T-helper 1 cell treated with Interleukin-12 subunit alpha and Interleukin-12 subunit beta and Interleukin-4 antibody, amounts not matched to agents 30 μg/mL and 1 μg/mL, for 36 hours (primary cell): ENCODE results near the gene ANKFY1.
A peak's percentile ranks its signal among the peaks of the same experiment; 100 is the strongest.

ENCODE experiments used
- H3K27ac Mint-ChIP-seq: one replicate; pipeline ENCODE4 v1.8.0; 2021; ENCODE audit warnings: mild to moderate bottlenecking, mixed read lengths
- H3K27me3 Mint-ChIP-seq: one replicate; pipeline ENCODE4 v1.8.0; 2021; ENCODE audit warnings: low read depth, mixed read lengths
- H3K36me3 Mint-ChIP-seq: one replicate; pipeline ENCODE4 v1.8.0; 2021; ENCODE audit warnings: low read depth, mixed read lengths
- H3K4me1 Mint-ChIP-seq: one replicate; pipeline ENCODE4 v1.8.0; 2021; ENCODE audit warnings: low read depth, mixed read lengths
- H3K4me3 Mint-ChIP-seq: one replicate; pipeline ENCODE4 v1.8.0; 2021; ENCODE audit warnings: mild to moderate bottlenecking, moderate library complexity, mixed read lengths
- H3K9me3 Mint-ChIP-seq: one replicate; pipeline ENCODE4 v1.8.0; 2021; ENCODE audit warnings: mixed read lengths

ANKFY1 gene

GRCh38 chr17:4263282-4264215 is at the start of gene ANKFY1:
ANKFY1 (minus strand) TSS chr17:4263979; CDS start chr17:4263941, 38 bp downstream.
- Mint-ChIP-seq H3K4me3 (peak within 1 kb of the TSS; percentile 93), H3K27ac (peak within 1 kb of the TSS; percentile 92), H3K36me3 (peaks cover 25% of the 10 kb centered on the region), H3K4me1 (peaks cover 32% of the 10 kb centered on the region), H3K9me3 (peaks cover 5% of the 10 kb centered on the region), H3K27me3 (no peaks in the 10 kb centered on the region)

GRCh38 chr17:4310354-4311060 is 46.7 kb upstream of the ANKFY1 start:
- Mint-ChIP-seq H3K4me3 (no peak overlapping the region), H3K36me3 (no peaks in the 10 kb centered on the region)

GRCh38 chr17:4309897-4310296 is 46.1 kb upstream of the ANKFY1 start:
- no peak overlapping the region for H3K27ac Mint-ChIP-seq
- H3K27me3 Mint-ChIP-seq, result no peaks in the 10 kb centered on the region
- no peaks in the 10 kb centered on the region for H3K9me3 Mint-ChIP-seq
- H3K4me3 Mint-ChIP-seq, result no peak overlapping the region
- no peaks in the 10 kb centered on the region for H3K36me3 Mint-ChIP-seq
- H3K4me1 Mint-ChIP-seq, result peaks cover 39% of the 10 kb centered on the region

More at GRCh38 chr17:4310354-4311060, 46.7 kb upstream of the ANKFY1 start:
- Mint-ChIP-seq H3K4me1 (peaks cover 40% of the 10 kb centered on the region), H3K27ac (no peak overlapping the region), H3K27me3 (no peaks in the 10 kb centered on the region), H3K9me3 (no peaks in the 10 kb centered on the region)

- H3K27me3 Mint-ChIP-seq, result no peaks in the 10 kb centered on the region
- H3K4me3 Mint-ChIP-seq, result no peak overlapping the region
- H3K4me1 Mint-ChIP-seq, result peaks cover 23% of the 10 kb centered on the region
- no peaks in the 10 kb centered on the region for H3K36me3 Mint-ChIP-seq
- H3K27ac Mint-ChIP-seq, result no peak overlapping the region
- H3K9me3 Mint-ChIP-seq, result no peaks in the 10 kb centered on the region
Observed at GRCh38 chr17:4307179-4307930, 43.6 kb upstream of the ANKFY1 start.

- Mint-ChIP-seq H3K4me3 (no peak overlapping the region), H3K27ac (peak overlapping the region; percentile 39), H3K9me3 (no peaks in the 10 kb centered on the region), H3K4me1 (peaks cover 22% of the 10 kb centered on the region), H3K36me3 (peaks cover 2% of the 10 kb centered on the region), H3K27me3 (no peaks in the 10 kb centered on the region)
Observed at GRCh38 chr17:4305224-4305623, 41.4 kb upstream of the ANKFY1 start.

GRCh38 chr17:4304417-4305027 is 40.7 kb upstream of the ANKFY1 start:
- peaks cover 2% of the 10 kb centered on the region for H3K36me3 Mint-ChIP-seq
- H3K4me1 Mint-ChIP-seq, result peaks cover 18% of the 10 kb centered on the region
- no peaks in the 10 kb centered on the region for H3K9me3 Mint-ChIP-seq
- H3K27ac Mint-ChIP-seq, result no peak overlapping the region
- no peaks in the 10 kb centered on the region for H3K27me3 Mint-ChIP-seq
- H3K4me3 Mint-ChIP-seq, result no peak overlapping the region

- peaks cover 5% of the 10 kb centered on the region for H3K36me3 Mint-ChIP-seq
Observed at GRCh38 chr17:4301066-4301465, 37.3 kb upstream of the ANKFY1 start.

GRCh38 chr17:4297351-4297750 is 33.6 kb upstream of the ANKFY1 start:
- Mint-ChIP-seq H3K9me3 (no peaks in the 10 kb centered on the region), H3K27ac (no peak overlapping the region), H3K4me1 (peaks cover 8% of the 10 kb centered on the region), H3K27me3 (no peaks in the 10 kb centered on the region), H3K4me3 (no peak overlapping the region), H3K36me3 (peaks cover 8% of the 10 kb centered on the region)

More at GRCh38 chr17:4301066-4301465, 37.3 kb upstream of the ANKFY1 start:
- no peaks in the 10 kb centered on the region for H3K27me3 Mint-ChIP-seq
- H3K27ac Mint-ChIP-seq, result no peak overlapping the region
- no peaks in the 10 kb centered on the region for H3K9me3 Mint-ChIP-seq
- no peak overlapping the region for H3K4me3 Mint-ChIP-seq
- H3K4me1 Mint-ChIP-seq, result peaks cover 10% of the 10 kb centered on the region

- Mint-ChIP-seq H3K27ac (no peak overlapping the region), H3K27me3 (no peaks in the 10 kb centered on the region), H3K36me3 (peaks cover 9% of the 10 kb centered on the region)
Observed at GRCh38 chr17:4295686-4296085, 31.9 kb upstream of the ANKFY1 start.

GRCh38 chr17:4293572-4293971 is 29.8 kb upstream of the ANKFY1 start:
- Mint-ChIP-seq H3K27ac (no peak overlapping the region), H3K4me1 (peaks cover 7% of the 10 kb centered on the region), H3K4me3 (no peak overlapping the region), H3K27me3 (no peaks in the 10 kb centered on the region), H3K36me3 (peaks cover 15% of the 10 kb centered on the region), H3K9me3 (no peaks in the 10 kb centered on the region)

More at GRCh38 chr17:4295686-4296085, 31.9 kb upstream of the ANKFY1 start:
- no peak overlapping the region for H3K4me3 Mint-ChIP-seq
- no peaks in the 10 kb centered on the region for H3K9me3 Mint-ChIP-seq
- peaks cover 7% of the 10 kb centered on the region for H3K4me1 Mint-ChIP-seq

- H3K4me3 Mint-ChIP-seq, result no peak overlapping the region
- H3K4me1 Mint-ChIP-seq, result no peaks in the 10 kb centered on the region
- peaks cover 21% of the 10 kb centered on the region for H3K36me3 Mint-ChIP-seq
- H3K27ac Mint-ChIP-seq, result no peak overlapping the region
- no peaks in the 10 kb centered on the region for H3K9me3 Mint-ChIP-seq
- H3K27me3 Mint-ChIP-seq, result no peaks in the 10 kb centered on the region
Observed at GRCh38 chr17:4287710-4288109, 23.9 kb upstream of the ANKFY1 start.

- Mint-ChIP-seq H3K27me3 (no peaks in the 10 kb centered on the region), H3K9me3 (no peaks in the 10 kb centered on the region), H3K4me1 (peaks cover 9% of the 10 kb centered on the region), H3K4me3 (no peak overlapping the region), H3K27ac (no peak overlapping the region), H3K36me3 (peaks cover 27% of the 10 kb centered on the region)
Observed at GRCh38 chr17:4276514-4276913, 12.7 kb upstream of the ANKFY1 start.

- Mint-ChIP-seq H3K4me3 (no peak overlapping the region), H3K27me3 (no peaks in the 10 kb centered on the region), H3K36me3 (peaks cover 33% of the 10 kb centered on the region), H3K27ac (no peak overlapping the region), H3K9me3 (no peaks in the 10 kb centered on the region), H3K4me1 (peaks cover 7% of the 10 kb centered on the region)
Observed at GRCh38 chr17:4272972-4273368, 9.2 kb upstream of the ANKFY1 start.
